GM18507 (cell line): Measurements from ENCODE around the gene SDK2.
"Not testable (repeated sequence)": the region's sequence is repeated elsewhere in the genome, so short reads cannot be mapped to it uniquely, and the experiment has no call there.

Experiments used
- DNase-seq: peaks from one replicate; pipeline ENCODE4 v3.0.0; 2011; ENCODE audit warnings: low read depth; ENCODE audit not compliant: insufficient read length; ENCODE audit errors: extremely low spot score
- FAIRE-seq: peaks from 2 replicates; lab custom pipeline; 2011; peaks lifted over from hg19 to GRCh38; lab: Jason Lieb, UNC

The SDK2 gene

DNA sequence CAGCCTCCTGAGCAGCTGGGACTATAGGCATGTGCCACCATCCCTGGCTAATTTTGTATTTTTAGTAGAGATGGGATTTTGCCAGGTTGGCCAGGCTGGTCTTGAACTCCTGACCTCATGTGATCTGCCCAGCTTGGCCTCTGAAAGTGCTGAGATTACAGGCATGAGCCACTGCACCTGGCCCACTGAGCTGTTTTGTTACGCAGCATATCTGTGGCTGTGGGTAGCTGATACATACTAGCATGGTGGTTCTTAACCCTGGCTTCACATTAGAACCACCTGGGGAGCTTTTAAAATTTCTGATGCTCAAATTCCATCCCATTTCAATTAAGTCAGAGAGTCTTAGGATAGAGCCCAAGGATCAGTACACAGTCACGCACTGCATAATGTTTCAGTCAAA lies 190.8 kb downstream of the SDK2 start:
- not testable (repeated sequence) for FAIRE-seq, DNase-seq

- DNase-seq (no peak), FAIRE-seq (no peak)
Measured at GRCh38 chr17:73453090-73453489, 191.2 kb downstream of the SDK2 start.

DNA sequence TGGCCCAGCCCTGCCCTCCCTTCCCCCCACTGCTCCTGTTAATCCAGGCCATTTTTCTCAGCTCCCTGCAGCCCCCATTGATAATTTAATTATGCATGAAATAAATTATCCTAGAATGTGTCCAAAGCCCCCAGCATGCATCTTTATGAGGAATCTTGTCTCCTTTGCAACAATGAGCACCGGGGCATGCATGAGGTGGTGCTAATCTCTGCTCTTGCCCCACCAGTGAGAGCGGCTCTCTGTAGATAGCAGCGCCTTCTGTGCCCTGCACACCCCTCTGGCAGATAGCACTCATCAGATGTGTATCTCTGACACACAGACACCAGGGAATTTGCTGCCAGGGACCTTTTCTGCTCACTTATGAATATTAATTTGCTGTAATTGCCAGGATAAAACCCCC lies 192.2 kb downstream of the SDK2 start:
- FAIRE-seq (no peak), DNase-seq (no peak)

DNA sequence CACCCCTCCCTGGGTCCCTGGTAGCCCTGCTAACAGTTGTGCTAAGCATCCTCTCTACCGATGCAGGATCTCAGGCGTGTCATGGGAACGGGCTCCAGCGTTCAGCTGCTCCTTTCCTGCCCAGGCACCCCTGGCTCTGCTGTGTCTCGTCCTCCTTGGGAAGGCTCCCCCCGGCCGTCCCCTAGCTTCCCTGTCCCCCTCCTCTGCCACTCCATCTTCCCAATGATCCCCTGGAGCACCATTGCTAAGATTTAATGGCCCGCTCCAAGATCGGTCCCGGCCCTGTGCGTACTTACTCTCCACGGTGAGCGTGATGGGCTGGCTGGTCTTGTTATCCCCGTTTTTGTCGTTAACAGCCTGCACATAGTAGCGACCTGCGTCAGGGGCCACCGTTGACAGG lies 196.9 kb downstream of the SDK2 start:
- FAIRE-seq (no peak), DNase-seq (no peak)

GRCh38 chr17:73446617-73447016 lies 197.6 kb downstream of the SDK2 start:
- FAIRE-seq = no peak
- no peak for DNase-seq

DNA sequence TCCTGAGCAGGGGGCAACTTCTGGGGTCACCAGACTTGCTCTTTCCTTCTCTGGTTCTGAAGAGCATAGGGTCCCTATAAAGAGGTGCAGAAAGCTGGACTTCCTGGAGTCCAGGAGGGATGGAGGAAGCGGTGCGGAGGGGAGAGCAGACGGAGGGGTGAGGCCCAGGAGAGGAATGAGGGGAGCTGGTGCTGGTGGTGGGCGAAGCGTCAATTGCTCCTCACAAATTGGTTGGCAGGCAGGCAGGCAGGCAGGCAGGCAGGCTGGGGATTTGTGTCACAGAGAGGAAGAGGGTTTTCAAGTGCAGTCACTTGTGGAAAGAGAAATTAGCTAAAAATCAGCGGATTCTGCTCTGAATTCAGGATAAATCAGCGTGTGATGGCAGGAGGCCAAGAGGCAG lies 198.8 kb downstream of the SDK2 start:
- FAIRE-seq (no peak), DNase-seq (no peak)

GRCh38 chr17:73444021-73444420 lies 200.2 kb downstream of the SDK2 start:
- FAIRE-seq = no peak
- DNase-seq = no peak

DNA sequence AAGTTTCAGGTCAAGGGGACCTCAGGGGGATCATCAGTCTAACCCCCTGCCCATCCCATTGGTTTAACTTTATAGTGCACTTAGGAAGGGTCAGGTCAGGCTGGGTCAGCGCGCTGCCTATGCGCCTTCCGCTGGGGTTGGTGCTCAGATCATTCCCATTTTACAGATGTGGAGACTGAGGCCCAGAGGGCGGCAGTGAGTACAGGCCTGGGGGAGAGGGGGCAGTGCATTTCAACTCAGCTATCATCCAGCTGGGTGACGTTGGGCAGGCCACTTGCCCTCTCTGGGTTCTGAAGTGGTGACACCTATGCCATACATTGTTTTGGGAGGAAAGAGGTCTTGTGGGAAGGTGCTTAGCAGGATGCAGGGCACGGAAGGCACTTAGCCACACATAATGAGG lies 204.6 kb downstream of the SDK2 start:
- FAIRE-seq (no peak), DNase-seq (no peak)

DNA sequence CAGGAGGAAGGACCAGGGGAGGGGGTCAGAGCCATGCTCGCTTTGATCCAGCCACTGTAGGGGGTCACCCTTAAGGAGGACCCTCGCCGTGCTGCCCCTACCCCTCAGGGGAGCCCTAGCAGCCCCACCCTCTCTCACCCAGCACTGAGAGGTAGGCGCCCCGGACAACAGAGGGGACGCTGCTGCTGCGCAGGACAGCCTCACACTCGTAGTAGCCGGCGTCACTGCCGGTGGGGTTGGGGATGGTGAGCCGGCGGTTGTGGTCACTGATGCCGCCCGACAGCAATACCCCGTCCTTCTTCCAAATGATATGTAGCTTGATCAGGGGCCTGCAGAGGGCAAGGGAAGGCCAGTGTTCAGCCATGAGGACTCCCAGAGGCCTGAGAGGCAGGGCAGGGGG lies 206.4 kb downstream of the SDK2 start:
- DNase-seq (no peak), FAIRE-seq (no peak)

DNA sequence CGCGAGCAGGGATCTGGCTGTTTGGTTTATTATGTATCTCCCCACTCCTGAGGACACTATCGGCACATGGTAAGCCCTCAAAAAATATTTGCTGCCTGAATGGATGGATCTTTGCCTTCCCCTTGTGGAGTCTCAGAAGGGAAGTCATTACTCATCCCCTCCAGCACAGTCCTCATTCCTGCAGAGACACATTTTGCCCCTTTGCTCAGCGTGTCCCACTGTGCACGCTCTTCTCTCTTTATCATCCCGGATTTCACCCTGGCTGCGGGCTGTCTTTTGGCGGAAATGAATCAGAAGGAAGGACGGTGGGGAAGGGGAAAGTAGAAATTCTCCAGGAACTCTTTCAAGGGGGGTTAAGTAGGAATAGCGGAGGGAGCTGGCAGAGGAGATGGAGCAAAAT lies 207.3 kb downstream of the SDK2 start:
- DNase-seq = no peak
- FAIRE-seq = no peak

DNA sequence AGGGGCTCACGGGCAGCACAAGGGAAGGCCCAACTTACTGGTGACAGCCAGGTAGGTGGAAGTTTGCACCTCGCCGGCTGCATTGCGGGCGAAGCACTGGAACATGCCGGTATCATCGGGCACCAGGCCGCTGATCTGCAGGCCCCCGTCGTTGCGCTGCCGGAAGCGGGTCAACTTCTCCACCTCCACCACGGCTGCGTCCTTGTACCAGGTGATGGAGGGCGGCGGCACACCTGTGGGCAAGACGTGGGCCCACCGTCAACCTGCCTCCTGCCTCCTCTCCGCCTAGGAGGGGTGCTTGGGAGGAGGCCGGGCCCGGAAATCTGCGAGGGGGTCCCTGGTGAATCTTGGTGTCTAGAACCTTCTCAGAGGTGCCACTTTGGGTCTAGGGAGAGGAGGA lies 208.8 kb downstream of the SDK2 start:
- DNase-seq = no peak
- FAIRE-seq = no peak

DNA sequence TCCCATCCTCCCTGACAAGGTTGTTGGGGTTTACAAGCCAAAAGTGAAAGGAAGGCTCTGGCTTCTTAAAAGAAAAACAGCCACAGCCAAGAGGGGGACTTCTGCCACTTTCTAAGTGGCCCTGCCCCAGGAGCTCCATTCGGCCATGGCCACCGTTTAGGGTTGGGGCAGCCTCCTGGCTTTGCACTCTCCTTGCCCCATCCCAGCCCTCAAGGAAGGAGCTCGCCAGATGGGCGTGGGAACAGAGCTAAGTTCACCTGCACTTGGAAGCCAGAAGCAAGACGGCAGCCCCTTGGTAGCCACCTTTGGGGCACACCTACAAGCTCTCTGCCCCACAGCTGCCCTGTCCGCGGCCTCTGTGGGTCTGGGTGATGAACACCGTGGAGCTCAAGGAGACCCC lies 210.1 kb downstream of the SDK2 start:
- no peak for DNase-seq
- FAIRE-seq = no peak

- no peak for FAIRE-seq
Measured at GRCh38 chr17:73433501-73433900, 210.7 kb downstream of the SDK2 start.

DNA sequence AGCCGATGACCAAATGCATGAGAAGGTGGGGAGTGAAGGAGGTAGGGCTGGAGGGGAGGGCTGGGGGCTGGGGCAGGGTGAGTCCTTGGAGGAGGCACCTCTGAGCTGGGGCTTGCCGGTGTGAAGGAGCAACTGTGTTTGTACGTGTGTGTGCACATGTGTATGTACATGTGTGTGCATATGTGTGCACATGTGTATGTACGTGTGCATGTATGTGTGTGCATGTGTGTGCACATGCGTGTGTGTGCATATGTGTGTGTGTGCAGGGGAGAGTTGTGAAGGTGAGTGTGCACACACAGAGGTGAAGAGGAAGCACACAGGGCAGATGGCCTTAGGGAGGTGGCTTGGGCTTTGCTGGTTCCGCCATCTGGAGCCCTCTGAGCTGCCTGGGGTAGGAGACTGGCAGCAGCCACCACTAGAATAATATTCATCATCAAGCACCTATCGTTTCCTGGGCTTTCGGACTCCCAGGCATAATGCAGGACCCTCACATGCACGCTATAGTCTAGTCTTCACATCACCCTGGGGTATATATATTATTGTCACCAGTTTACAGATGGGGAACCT lies 211.5 kb downstream of the SDK2 start:
- no peak for DNase-seq
- FAIRE-seq = no peak

More at GRCh38 chr17:73433501-73433900, 210.7 kb downstream of the SDK2 start:
- no peak for DNase-seq

DNA sequence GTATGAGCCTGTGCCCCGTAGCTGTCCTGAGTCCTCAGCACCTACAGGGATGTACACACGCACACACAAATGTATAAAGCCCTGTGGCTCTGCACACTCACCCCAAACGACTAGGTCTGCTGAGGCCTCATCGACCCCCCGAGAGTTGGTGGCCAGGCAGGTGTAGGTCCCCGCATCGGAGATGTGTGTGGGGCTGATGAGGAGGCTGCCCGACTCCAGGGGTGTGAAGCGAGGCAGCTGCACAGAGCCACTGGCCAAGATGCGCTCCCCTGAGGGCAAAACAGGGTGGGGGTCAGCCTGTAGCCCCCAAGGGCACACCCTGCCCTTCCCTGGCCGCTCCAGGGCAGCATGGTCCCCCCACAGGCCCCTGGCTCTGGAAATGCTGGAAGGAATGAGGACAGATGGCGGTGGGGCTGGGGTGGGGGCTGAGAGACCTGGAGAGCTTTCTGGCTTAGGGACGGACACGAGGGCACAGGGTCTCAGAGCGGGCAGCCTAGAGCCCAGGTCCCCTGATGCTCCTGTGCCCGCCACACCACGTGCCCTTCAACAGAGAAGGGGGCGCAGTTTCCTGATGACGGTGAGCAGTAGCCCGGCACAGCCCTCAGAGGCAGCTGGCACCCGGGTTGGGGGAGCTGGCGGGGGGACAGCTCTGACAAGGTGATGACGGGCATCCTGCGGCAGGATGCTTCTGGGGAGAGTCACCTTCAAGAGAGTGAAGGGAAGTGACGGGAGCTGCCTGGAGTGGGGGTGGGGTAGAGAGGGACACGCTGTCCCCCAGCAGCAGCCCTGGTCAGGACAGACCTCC lies 212.6 kb downstream of the SDK2 start:
- DNase-seq (no peak), FAIRE-seq (no peak)

DNA sequence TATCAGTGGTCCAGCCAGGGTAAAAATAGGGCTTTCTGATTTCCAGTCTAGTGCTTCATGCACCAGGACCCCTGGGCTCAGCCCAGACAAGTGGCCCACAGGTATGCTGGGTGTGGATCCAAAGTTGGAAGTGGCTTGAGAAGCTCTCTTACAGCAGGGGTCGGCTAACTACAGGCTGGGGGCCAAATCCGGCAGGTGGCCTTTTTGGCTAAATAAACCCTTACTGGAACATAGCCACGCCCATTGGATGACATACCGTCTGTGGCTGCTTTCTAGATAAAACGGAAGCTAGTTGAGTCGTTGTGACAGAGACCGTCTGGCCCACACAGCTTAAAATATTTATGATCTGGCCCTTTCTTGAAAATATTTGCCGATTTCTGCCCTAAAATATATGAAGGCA lies 213.4 kb downstream of the SDK2 start:
- FAIRE-seq = no peak
- no peak for DNase-seq

DNA sequence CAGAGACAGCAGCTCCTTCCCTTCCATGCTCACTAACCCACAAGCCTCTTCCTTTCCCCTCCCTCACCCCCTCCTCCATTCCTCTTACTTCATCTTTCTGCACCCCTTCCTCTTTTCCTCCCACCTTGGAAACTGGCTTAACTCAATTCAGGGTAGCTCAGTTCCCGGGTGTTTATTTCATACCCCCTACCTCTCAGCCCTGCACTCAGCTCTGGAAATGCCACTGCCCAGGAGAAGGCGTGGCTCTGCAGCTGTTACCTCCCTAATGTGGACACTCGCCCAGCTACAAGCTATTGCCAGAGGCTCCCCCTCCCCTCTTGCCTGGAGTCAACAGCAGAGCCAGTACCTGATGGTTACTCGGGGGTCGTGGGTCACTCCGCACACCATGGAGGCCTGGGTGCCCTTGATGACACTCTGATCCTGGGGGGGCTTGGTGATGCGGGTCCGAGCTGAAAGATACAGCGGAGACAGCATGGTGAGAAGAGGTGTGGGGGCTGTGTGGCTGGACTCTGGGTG lies 214.0 kb downstream of the SDK2 start:
- DNase-seq = no peak
- FAIRE-seq = no peak

DNA sequence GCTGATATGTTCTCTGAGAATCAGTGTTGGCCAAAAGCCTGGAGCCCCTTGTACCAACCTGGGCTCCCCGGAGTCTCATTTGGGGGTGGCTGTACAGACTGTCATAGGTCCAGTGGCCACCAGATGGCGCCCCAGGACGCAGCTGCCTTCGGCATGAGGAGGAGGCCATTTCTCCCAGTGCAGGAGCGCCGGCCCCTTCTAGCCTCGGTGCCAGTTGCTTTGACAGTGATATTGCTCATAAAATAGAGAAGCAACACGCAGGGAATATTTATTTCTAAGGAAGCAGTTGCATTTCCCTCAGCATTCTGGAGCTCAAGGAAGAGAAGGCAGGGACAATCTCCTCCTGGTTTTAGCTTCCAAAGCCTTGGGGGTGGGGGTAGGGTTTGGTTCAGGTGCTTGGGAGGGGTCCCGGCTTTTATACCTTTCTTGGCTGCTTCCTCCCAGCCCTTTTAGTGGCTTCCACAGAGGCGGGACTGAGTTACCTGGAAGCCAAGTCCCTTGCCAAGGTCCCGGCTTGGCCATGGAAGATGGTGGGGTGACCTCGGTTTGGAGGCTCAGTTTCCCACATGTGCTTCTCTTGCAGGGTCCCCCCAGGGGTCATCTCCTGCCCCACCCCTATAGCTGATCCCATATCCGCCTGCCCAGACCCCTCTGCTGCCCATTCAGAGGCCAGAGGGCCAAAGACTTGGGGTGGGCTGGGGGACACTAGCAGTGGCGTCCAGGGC lies 214.6 kb downstream of the SDK2 start:
- DNase-seq (peak; percentile 83), FAIRE-seq (peak; percentile 75)

DNA sequence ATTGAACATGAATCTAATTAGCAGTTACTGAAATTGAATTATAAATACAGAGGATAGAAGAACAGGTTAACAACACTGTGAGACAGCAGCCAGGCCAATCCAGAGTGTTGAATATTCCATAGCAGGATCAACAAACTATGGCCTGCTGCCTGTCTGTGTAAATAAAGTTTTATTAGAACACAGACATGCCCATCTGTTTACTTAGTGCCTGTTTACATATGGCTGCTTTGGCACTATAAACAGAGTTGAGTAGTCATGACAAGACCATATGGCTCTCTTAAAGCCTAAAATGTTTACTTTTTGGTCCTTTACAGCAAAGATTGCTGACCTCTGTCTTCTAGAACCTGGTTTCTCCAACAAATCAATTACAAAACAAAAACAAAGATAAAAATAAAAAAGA lies 217.0 kb downstream of the SDK2 start:
- DNase-seq (no peak), FAIRE-seq (no peak)

GRCh38 chr17:73424571-73424970 lies 219.7 kb downstream of the SDK2 start:
- DNase-seq = no peak
- FAIRE-seq = no peak

DNA sequence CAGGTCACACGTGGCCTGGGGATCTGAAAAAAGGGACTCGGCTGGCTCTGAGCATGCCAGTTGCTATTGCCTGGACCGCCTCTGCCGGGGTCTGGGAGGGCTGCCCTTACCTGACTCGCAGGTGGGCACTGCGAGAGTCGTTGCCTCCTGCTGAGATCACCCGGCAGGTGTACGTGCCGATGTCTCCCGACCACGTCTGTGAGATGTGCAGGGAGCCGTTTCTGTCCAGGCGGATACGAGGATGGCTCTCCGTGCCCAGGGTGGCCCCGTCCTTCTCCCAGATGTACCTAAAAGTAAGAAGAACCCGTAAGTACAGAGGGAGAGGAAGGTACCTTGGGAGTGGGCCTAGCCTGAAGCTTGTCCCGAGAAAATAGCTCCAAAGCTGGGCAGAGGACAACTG lies 220.4 kb downstream of the SDK2 start:
- FAIRE-seq (no peak), DNase-seq (no peak)
